ENCODE data around the gene LIN54.

GRCh38 chr4:82898322-82899243 is 112.0 kb downstream of the LIN54 start:
- TF ChIP-seq CTCF (IDR thresholded peaks at IDR 0.05) (peak in 5 of 6 experiments; percentile 25 to 44 (median 33)), POLR2A (IDR thresholded peaks at IDR 0.05) (no peak)

All from esophagus squamous epithelium (tissue), 4 donors.